ENCODE data around the gene SPEM2.
"Not testable (repeated sequence)": the region's sequence is repeated elsewhere in the genome, so short reads cannot be mapped to it uniquely, and the experiment has no call there.

The SPEM2 gene

GRCh38 chr17:7443499-7444485, 18.4 kb downstream of the SPEM2 start:
- DNase-seq = no peak

DNA sequence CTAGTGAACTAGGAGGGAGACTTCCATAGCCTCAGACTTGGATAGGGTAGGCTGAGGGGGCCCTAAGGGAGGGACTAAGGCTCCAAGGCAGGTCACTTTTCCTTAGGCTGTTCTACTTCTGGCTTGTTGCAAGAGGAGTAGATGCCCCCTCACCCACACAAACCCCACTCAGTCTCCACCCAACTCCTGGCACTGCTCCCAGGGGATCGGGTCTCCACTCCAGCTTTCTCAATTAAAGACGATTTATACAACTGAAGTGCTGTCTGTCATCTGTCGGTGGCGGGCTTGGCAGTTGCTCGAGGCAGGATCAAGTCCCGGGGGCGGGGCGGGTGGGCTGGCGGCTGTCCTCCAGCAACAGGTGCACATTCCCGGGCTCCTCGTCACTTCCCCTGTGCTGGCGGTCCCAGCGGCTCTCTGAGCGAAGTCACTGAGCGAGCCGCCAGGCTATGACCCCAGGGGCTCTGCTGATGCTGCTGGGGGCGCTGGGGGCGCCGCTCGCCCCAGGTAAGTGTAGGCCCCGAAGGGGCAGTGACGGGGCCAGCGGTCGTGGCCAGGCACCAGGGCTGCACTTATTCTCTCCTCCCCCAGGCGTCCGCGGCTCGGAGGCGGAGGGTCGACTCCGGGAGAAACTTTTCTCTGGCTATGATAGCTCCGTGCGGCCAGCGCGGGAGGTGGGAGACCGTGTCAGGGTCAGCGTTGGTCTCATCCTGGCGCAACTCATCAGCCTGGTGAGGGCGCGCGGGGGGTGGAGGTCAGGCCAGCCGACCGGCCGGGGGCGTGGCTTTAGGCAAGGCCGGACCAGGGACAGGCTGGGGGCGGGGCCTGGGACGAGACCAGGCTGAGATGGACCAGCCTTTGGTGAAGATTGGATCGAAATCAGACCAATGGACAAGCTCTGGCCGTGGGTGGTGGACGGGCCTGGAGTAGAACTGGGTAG, 19.5 kb downstream of the SPEM2 start, which contains the start of gene CHRNB1:
CHRNB1 (plus strand) TSS at position 380 of the 937 bp plus-strand sequence; CDS start at position 447, 67 bp downstream.
- no peak for DNase-seq

DNA sequence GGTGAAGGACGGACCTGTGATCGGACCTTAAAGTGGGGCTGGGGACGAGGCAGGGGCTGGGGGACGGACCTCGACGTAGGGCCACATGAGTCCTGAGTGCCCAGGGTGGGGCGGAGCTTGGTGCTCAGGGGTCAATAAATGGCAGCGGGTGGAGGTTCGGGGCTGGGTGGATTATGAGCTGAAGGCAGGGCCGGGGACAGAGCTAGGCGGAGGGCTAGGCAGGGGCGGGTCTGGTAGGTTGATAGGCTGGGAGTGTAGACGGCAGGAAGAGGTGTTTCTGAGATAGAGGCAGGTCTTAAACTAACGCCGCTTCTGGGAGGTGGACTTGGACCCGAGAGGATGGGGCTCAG, 20.2 kb downstream of the SPEM2 start:
- DNase-seq = peak; percentile 31

GRCh38 chr17:7448461-7448860, 23.0 kb downstream of the SPEM2 start:
- no peak for DNase-seq

DNA sequence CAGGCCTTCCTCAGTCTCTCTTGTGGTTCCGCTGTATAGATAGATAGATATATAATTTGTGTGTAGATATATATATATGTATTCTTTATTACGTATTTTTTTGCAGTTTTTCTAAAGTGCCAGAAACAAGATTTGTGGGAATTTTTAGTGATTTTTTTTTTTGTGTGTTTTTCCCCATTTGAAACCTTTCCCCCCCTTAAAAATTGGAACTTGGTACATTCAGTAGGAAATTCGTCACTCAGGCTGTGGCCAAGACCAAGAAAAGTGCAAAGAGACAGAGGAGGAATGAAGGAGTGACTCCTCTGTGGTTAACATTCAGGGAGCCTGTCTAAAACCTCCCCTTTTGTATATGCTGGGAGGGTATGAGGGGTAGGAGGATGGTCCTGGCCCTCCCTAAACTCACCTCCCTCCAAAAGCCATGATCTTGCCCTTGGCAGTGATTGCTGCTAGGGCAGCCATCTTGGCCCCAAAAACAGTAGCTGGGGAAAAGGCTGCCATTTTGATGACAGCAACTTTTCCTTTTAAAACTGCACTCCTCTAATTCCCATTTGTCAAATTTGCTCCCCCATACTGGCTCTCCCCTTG, 34.6 kb downstream of the SPEM2 start:
- DNase-seq = no peak

DNA sequence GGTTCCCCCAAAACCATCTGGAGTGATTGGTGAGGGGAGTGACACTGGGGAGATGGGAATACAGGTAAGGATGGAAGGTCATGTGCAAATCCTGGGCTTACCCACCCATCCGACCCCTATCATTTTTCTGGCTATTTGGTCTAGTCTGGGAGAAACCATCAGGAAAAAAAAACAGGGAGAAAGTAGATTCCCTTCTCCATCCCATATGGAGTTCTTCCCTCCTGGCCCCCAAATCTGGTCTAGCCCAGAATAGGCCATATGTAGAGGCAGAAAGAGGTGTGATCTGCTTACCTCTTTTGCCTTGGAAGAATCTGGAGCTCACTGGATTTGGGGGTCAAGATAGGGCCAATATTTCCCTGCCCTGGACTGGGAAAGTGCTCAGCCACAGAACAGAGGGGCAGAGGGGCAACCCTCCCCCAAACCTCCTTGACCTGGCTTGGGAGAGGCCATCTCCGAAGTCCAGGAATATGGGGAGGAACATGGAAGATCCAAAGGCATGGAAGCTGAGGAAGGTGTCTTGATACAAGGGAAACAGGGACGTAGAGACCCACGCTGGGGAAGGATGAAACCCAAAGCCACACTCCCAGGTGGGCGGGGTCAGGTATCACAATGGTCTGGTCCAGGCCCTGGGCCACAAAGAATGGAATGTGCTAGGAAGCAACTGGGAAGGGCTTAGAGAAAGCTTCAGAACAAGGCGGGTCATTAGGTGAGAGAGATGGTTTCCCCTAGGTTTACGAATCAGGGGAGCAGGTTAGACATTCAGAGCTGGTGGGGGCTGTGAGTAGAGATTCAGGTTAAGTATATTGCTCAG, 35.6 kb downstream of the SPEM2 start:
- DNase-seq = no peak

DNA sequence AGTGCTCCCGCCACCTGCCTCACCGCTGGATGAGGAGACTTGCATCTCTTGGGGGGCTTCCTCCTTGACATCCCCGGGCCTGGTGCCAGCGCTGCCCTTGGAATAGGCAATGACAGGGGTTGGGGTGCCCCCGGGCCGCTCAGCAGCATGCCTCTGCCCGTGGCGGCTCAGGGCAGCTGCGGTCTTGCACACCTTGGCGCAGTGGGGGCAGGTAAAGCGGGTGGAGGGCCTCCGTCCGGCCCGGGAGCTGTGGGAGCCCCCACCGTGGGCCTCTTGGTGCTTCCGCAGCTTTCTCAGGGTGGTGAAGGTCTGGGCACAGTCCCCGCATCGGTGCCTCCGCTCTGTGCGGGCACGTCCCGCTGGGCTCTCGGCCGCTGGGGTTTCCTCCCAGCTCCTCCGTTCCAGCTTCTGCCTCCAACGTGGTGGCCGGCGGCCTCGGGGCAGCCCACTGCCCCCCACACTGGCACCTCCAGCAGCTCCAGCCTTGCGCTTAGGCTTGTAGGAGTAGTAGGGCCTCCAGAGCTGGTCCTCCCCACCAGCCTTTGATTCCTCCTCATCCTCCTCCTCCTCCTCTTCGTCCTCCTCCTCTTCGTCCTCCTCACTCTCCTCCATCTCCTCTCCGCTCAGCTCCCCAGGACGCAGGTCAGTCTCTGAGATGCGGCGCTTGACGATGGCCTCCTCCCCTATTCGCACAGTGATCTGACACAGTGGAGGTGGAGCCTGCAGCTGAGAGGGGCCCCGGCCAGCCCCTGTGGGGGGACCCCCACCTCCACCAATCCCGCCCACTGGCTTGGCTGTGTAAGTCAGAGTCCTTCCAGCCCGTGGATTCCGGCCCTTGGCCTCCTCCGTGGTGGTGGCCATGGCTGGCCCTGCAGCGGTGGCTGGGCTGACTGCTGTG, 37.3 kb downstream of the SPEM2 start:
- DNase-seq = no peak

GRCh38 chr17:7463372-7463846, 38.0 kb downstream of the SPEM2 start:
- DNase-seq = no peak

GRCh38 chr17:7464081-7464480, 38.7 kb downstream of the SPEM2 start:
- no peak for DNase-seq

GRCh38 chr17:7465597-7466275, 40.3 kb downstream of the SPEM2 start:
- DNase-seq = no peak

- no peak for DNase-seq
These were observed 40.9 kb downstream of the SPEM2 start for GRCh38 chr17:7466318-7466638.

DNA sequence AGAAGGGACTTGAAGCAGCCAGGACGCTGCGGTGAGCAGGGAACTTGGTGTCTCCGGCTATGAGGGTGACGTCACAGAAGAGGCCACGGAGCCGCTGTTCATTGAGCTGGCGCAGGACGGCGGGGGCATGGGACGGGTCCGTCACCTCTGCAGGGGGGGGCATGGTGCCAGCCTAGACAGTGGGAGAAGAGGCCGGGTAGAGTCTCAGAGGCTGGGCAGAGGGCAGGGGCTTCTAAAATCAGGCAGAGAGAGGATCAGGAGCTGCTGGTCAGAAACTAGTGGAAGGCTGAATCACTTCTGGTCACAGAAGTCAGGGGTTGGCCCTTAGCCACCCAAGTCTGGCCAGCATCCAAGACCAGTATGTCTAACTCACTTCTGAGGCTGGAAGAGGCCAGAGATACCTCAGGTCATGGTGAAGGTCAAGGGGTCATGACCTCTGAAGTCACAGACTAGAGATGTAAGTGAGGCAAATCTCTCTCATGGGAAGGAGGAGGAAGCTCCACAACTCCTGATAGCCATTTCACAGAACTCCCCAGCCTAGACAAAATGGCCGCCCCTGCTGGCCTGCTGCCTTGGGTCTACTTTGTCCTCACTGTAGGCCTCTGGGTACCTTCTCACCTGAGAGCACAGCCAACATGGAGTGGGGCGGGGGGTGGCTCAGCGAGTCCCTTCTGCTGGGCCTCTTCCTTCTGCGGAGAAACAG, 41.4 kb downstream of the SPEM2 start:
- no peak for DNase-seq

DNA sequence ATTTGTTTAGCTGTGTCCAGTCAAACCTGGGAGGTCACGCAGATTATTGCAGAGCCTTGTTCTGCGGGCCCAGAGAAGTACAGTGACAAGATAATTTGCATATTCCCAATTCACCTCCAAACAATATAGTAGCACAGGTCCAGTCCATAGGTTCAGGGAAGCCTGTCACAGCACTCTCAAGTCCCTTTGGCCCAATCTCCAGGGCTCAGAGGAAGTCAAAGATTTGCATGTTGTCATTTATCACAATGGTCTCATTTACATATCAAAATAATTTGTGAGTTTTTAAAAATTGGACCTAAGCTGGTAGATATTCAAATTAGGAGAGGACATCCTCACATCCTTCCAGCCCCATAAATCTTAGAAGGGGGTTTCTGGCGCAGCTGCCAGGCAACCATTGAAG, 42.1 kb downstream of the SPEM2 start:
- no peak for DNase-seq

- no peak for DNase-seq
These were observed 42.9 kb downstream of the SPEM2 start for GRCh38 chr17:7468290-7468689.

GRCh38 chr17:7468804-7469389, 43.5 kb downstream of the SPEM2 start:
- DNase-seq = no peak

DNA sequence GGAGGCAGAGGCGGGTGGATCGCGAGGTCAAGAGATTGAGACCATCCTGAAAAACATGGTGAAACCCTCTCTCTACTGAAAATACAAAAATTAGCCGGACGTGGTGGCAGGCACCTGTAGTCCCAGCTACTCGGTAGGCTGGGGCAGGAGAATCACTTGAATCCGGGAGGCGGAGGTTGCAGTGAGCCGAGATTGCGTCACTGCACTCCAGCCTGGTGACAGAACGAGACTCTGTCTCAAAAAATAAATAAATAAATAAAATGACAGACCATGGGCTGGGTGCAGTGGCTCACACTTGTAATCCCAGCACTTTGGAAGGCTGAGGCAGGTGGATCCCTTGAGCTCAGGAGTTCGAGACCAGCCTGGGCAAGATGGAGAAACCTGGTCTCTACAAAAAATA, 44.4 kb downstream of the SPEM2 start:
- DNase-seq = not testable (repeated sequence)

DNA sequence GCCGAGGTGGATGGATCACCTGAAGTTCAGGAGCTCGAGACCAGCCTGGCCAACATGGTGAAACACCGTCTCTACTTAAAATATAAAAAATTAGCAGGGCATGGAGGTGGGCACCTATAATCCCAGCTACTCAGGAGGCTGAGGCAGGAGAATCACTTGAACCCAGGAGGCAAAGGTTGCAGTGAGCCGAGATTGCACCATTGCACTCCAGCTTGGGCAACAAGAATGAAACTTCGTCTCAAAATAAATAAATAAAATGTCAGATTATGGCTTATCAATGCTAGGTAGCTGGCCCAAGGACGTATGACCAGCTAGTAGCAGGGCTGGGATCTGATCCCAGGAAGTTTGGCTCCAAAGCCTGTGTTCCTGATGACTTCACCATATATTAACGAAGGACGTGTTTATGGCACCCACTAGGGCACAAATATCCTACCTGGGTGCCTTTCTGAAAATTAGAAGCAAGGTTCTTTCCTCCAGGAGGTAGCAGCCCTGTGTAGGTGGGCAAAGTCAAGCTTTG, 45.1 kb downstream of the SPEM2 start:
- DNase-seq = not testable (repeated sequence)

DNA sequence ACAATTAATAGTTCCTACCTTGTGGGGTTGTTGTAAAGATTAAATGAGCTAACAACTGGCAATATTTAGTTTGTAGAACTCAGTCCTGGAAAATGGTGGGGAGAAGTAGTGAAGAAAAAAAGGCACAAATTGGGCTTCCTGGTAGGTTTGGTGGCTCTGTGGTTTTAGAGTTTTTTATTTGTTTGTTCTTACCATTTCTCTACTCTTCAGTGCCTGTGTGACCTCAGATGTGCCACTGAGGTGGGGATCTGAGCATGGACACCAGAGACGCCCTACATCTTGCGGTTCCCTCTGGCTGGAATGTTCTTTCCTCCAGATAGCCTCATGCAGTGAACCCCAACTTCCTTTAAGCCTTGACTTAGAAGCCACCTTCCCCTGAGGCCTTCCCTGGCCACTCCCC, 46.3 kb downstream of the SPEM2 start:
- no peak for DNase-seq

- not testable (repeated sequence) for DNase-seq
These were observed 49.4 kb downstream of the SPEM2 start for GRCh38 chr17:7474767-7475166.

Data from CD4-positive, alpha-beta T cell treated with Interleukin-4 for 4 hours (primary cell).